H1 (cell line): ENCODE measurements around the gene NELL1. TPM values are rescaled to one million over a fixed set of nuclear protein-coding genes. Genes with fewer than 3 reads are reported as not detected.

Experiments used
- CTCF ChIA-PET: fragments of 300-600 bp; sonication (Branson Sonifier 250); formaldehyde crosslinking; loops from one replicate; lab custom pipeline; 2021; ENCODE audit not compliant: partially characterized antibody; lab: Charles Lee
- POLR2A ChIA-PET: fragments of 300-600 bp; sonication (Branson Sonifier 250); formaldehyde crosslinking; loops from one replicate; lab custom pipeline; 2021; ENCODE audit warnings: inconsistent platforms; ENCODE audit not compliant: partially characterized antibody; lab: Charles Lee
- DNase-seq, 2 experiments: peaks; one replicate each; pipeline versions ENCODE4 v3.0.0 to v3.0.0-alpha.2; 2010 to 2022; ENCODE audit warnings: low spot score in 2 of 2, low read depth in 1 of 2, mixed read lengths in 1 of 2
- FAIRE-seq: peaks from 2 replicates; lab custom pipeline; 2011; peaks lifted over from hg19 to GRCh38; lab: Jason Lieb, UNC
- H2AFZ ChIP-seq: 2 replicates; pipeline ENCODE4 v1.8.1; 2012; ENCODE audit warnings: low read length, inconsistent platforms
- H2AK5ac ChIP-seq: 2 replicates; pipeline ENCODE4 v1.6.1; 2013; ENCODE audit warnings: low read depth, low read length
- H2BK120ac ChIP-seq: replicated peaks from 2 replicates; pipeline ENCODE3; 2013; ENCODE audit warnings: low read depth, low read length, inconsistent platforms
- H2BK12ac ChIP-seq: 2 replicates; pipeline ENCODE4 v1.6.1; 2013; ENCODE audit warnings: low read depth, low read length
- H2BK15ac ChIP-seq: 2 replicates; pipeline ENCODE4 v1.6.1; 2013; ENCODE audit warnings: low read length
- H2BK20ac ChIP-seq: 2 replicates; pipeline ENCODE4 v1.6.1; 2013; ENCODE audit warnings: low read length
- H2BK5ac ChIP-seq: 2 replicates; pipeline ENCODE4 v1.6.1; 2013; ENCODE audit warnings: low read depth, low read length
- H3K14ac ChIP-seq: 2 replicates; pipeline ENCODE4 v1.6.1; 2013; ENCODE audit warnings: inconsistent platforms; ENCODE audit not compliant: insufficient read length
- H3K18ac ChIP-seq: 2 replicates; pipeline ENCODE4 v1.6.1; 2013; ENCODE audit warnings: low read length; ENCODE audit errors: extremely low read depth
- H3K23ac ChIP-seq: 2 replicates; pipeline ENCODE4 v1.6.1; 2013; ENCODE audit warnings: inconsistent platforms; ENCODE audit not compliant: insufficient read length
- H3K23me2 ChIP-seq: 2 replicates; pipeline ENCODE4 v1.6.1; 2013; ENCODE audit warnings: low read depth, low read length
- H3K27ac ChIP-seq: 2 replicates; pipeline ENCODE4 v1.6.1; 2011; ENCODE audit warnings: low read depth, low read length, inconsistent platforms
- H3K27me3 ChIP-seq, 4 experiments: replicated peaks in 1 of 4; 1 replicate in 1 of 4; 2 replicates in 3 of 4; pipeline versions ENCODE4 v1.6.1 to v1.8.1; 2011 to 2013; ENCODE audit warnings: low read length in 3 of 4, mild to moderate bottlenecking in 3 of 4, inconsistent platforms in 2 of 4, mixed read lengths in 2 of 4, moderate library complexity in 1 of 4; ENCODE audit not compliant: control insufficient read depth in 3 of 4, insufficient read depth in 3 of 4; ENCODE audit errors: extremely low read depth in 1 of 4
- H3K36me3 ChIP-seq, 4 experiments: 2 replicates each; pipeline versions ENCODE4 v1.6.1 to v1.8.1; 2011 to 2013; ENCODE audit warnings: mild to moderate bottlenecking in 4 of 4, low read length in 3 of 4, moderate library complexity in 2 of 4, control low read depth in 1 of 4, inconsistent platforms in 1 of 4; ENCODE audit not compliant: insufficient read depth in 4 of 4, control insufficient read depth in 2 of 4
- H3K4ac ChIP-seq: replicated peaks from 2 replicates; pipeline ENCODE3; 2013; ENCODE audit warnings: low read length, low read depth, mixed read lengths, inconsistent platforms; ENCODE audit not compliant: insufficient read length
- H3K4me1 ChIP-seq, 4 experiments: replicated peaks in 1 of 4; 1 replicate in 1 of 4; 2 replicates in 3 of 4; pipeline versions ENCODE4 v1.6.1 to v1.8.1; 2011 to 2013; ENCODE audit warnings: low read length in 3 of 4, inconsistent platforms in 2 of 4, mixed read lengths in 1 of 4; ENCODE audit not compliant: insufficient read depth in 4 of 4, control insufficient read depth in 3 of 4
- H3K4me2 ChIP-seq, 2 experiments: 2 replicates each; pipeline versions ENCODE4 v1.6.1 to v1.8.1; 2011 to 2013; ENCODE audit warnings: low read depth in 2 of 2, low read length in 2 of 2, control low read depth in 1 of 2, inconsistent platforms in 1 of 2, mild to moderate bottlenecking in 1 of 2; ENCODE audit not compliant: insufficient read depth in 1 of 2
- H3K4me3 ChIP-seq, 4 experiments: fragments of 200-600, 300-600 bp in 1 of 4; sonication (generic), shearing (Covaris generic), sonication (Bioruptor Twin) in 1 of 4; 2 replicates each; pipeline versions ENCODE4 v1.5.1 to v1.8.1; 2011 to 2016; ENCODE audit warnings: low read length in 4 of 4, low read depth in 3 of 4, control low read depth in 2 of 4, inconsistent platforms in 2 of 4, mild to moderate bottlenecking in 2 of 4, mixed read lengths in 1 of 4, moderate library complexity in 1 of 4; ENCODE audit not compliant: insufficient read depth in 2 of 4; ENCODE audit errors: extremely low read depth in 1 of 4
- H3K56ac ChIP-seq: replicated peaks from 2 replicates; pipeline ENCODE3; 2013; ENCODE audit warnings: low read depth, mild to moderate bottlenecking, mixed read lengths, low read length, inconsistent platforms; ENCODE audit not compliant: insufficient read length
- H3K79me1 ChIP-seq: 2 replicates; pipeline ENCODE4 v1.6.1; 2013; ENCODE audit warnings: low read depth, low read length, control low read depth
- H3K79me2 ChIP-seq, 2 experiments: 2 replicates each; pipeline versions ENCODE4 v1.6.1 to v1.8.1; 2012 to 2013; ENCODE audit warnings: low read length in 2 of 2, mild to moderate bottlenecking in 2 of 2, inconsistent platforms in 1 of 2; ENCODE audit not compliant: insufficient read depth in 2 of 2, control insufficient read depth in 1 of 2
- H3K9ac ChIP-seq, 4 experiments: replicated peaks in 1 of 4; 1 replicate in 1 of 4; 2 replicates in 3 of 4; pipeline versions ENCODE4 v1.6.1 to v1.8.1; 2011 to 2013; ENCODE audit warnings: low read depth in 3 of 4, low read length in 3 of 4, control low read depth in 2 of 4, mild to moderate bottlenecking in 2 of 4, moderate library complexity in 2 of 4, inconsistent platforms in 1 of 4; ENCODE audit errors: extremely low read depth in 1 of 4
- H3K9me3 ChIP-seq, 2 experiments: 2 replicates each; pipeline versions ENCODE4 v1.6.1 to v1.8.1; 2012 to 2013; ENCODE audit warnings: mild to moderate bottlenecking in 2 of 2, moderate library complexity in 2 of 2, control low read depth in 1 of 2, inconsistent platforms in 1 of 2, low read depth in 1 of 2, low read length in 1 of 2, mixed read lengths in 1 of 2; ENCODE audit not compliant: insufficient read depth in 2 of 2
- H4K20me1 ChIP-seq, 2 experiments: replicated peaks in 1 of 2; 2 replicates each; pipeline versions ENCODE3 to v1.8.1; 2011 to 2013; ENCODE audit warnings: inconsistent platforms in 2 of 2, low read length in 2 of 2, mild to moderate bottlenecking in 1 of 2; ENCODE audit not compliant: insufficient read depth in 2 of 2, control insufficient read depth in 1 of 2
- H4K5ac ChIP-seq: 2 replicates; pipeline ENCODE4 v1.6.1; 2013; ENCODE audit warnings: low read length, low read depth, mixed read lengths, inconsistent platforms; ENCODE audit not compliant: insufficient read length
- H4K8ac ChIP-seq: 2 replicates; pipeline ENCODE4 v1.8.0; 2013; ENCODE audit warnings: mild to moderate bottlenecking, moderate library complexity, low read length, inconsistent platforms; ENCODE audit not compliant: insufficient read depth; ENCODE audit errors: extremely low read depth
- H4K91ac ChIP-seq: replicated peaks from 2 replicates; pipeline ENCODE3; 2013; ENCODE audit warnings: low read length, mixed read lengths, inconsistent platforms; ENCODE audit not compliant: insufficient read length
- BRCA1 ChIP-seq: IDR thresholded peaks from 2 replicates; pipeline ENCODE4 v1.6.1; 2012; ENCODE audit warnings: low read depth, low read length, improper control_type of control experiment
- CREB1 ChIP-seq: IDR thresholded peaks from 2 replicates; pipeline ENCODE4 v1.6.1; 2012; ENCODE audit warnings: inconsistent platforms
- CTBP2 ChIP-seq: IDR thresholded peaks from 2 replicates; pipeline ENCODE4 v1.7.0; 2011; ENCODE audit warnings: borderline replicate concordance, mild to moderate bottlenecking, moderate library complexity, mixed read lengths, low read length; ENCODE audit not compliant: insufficient read depth, insufficient read length
- EP300 ChIP-seq, 2 experiments: IDR thresholded peaks; 1 replicate in 1 of 2; 2 replicates in 1 of 2; pipeline ENCODE4 v1.6.1; 2011 to 2012; ENCODE audit warnings: low read depth in 2 of 2, low read length in 2 of 2, mild to moderate bottlenecking in 2 of 2, borderline replicate concordance in 1 of 2, inconsistent platforms in 1 of 2, moderate library complexity in 1 of 2
- KDM1A ChIP-seq: fragments of 200-600, 300-600 bp; sonication (generic); IDR thresholded peaks from 2 replicates; pipeline ENCODE4 v1.7.1; 2016; ENCODE audit warnings: mild to moderate bottlenecking, low read length, borderline replicate concordance
- KDM5A ChIP-seq: fragments of 200-600 bp; IDR thresholded peaks from 2 replicates; pipeline ENCODE4 v1.7.1; 2012; ENCODE audit warnings: mild to moderate bottlenecking, low read length, inconsistent platforms, mixed read lengths
- RNF2 ChIP-seq: fragments of 200-900, 300-1000 bp; sonication (generic); IDR thresholded peaks from 2 replicates; pipeline ENCODE4 v1.7.1; 2016; ENCODE audit warnings: borderline replicate concordance, low read depth, mild to moderate bottlenecking, antibody characterized with exemption, low read length; ENCODE audit not compliant: poor library complexity, severe bottlenecking; ENCODE audit errors: missing control alignments
- SIRT6 ChIP-seq: IDR thresholded peaks from one replicate; pipeline ENCODE4 v1.7.1; 2012; ENCODE audit warnings: low read length, inconsistent platforms
- WGBS, 2 experiments: shearing (Covaris generic) in 1 of 2; methylation state at CpG; one replicate each; pipeline versions ENCODE4 v1.1.6 to v1.1.7; 2013 to 2015; ENCODE audit warnings: low lambda C conversion rate in 2 of 2, mixed read lengths in 2 of 2, inconsistent platforms in 1 of 2, low coverage in 1 of 2, missing lambda C conversion rate in 1 of 2; ENCODE audit not compliant: insufficient replicate concordance in 2 of 2, insufficient coverage in 1 of 2, insufficient read length in 1 of 2; ENCODE audit errors: extremely low coverage in 1 of 2, missing lambda C conversion rate in 1 of 2; 5-methylcytosine and 5-hydroxymethylcytosine counted together
- polyA plus RNA-seq, 7 experiments: library from polyadenylated mRNA; depleted of rRNA in 3 of 7; stranded (reverse) in 5 of 7; unstranded in 2 of 7; fragments of >200 nt in 5 of 7; fragments of 200-250 nt in 2 of 7; gene quantifications; 1 replicate in 5 of 7; 2 replicates in 1 of 7; 4 replicates in 1 of 7; pipeline versions ENCODE4 v1.2.1 to v1.2.3, GENCODE V29; 2011 to 2013; ENCODE audit warnings: missing spikeins in 2 of 7, mixed read lengths in 2 of 7
- total RNA-seq: library from RNA; stranded (reverse); fragmentation: NEBNext Ultra II Directional; extraction: Animal tissue kit (Norgen Biotek cat#: 25700); gene quantifications from 2 replicates; pipeline ENCODE4 v1.2.1, GENCODE V29; 2021

The NELL1 gene
- total and polyA plus RNA-seq, 2 of the 8 experiments (the other 6 are each of a cell fraction or from before 2014, with no cell fraction given): 0.21 TPM; not detected in 1

GRCh38 chr11:21133722-21134121 lies 464.3 kb downstream of the NELL1 start:
- Histone ChIP-seq H3K4me2 (no peak overlapping the region), H4K20me1 (no peaks in the 10 kb centered on the region), H2AK5ac (no peak overlapping the region), H4K5ac (no peak overlapping the region), H3K36me3 (no peaks in the 10 kb centered on the region), H3K4me1 (no peaks in the 10 kb centered on the region), H2BK20ac (no peak overlapping the region), H3K9me3 (no peaks in the 10 kb centered on the region), H3K27ac (no peak overlapping the region; the same call in 1 of the 2 replicates), H4K8ac (no peak overlapping the region), H3K56ac (no peak overlapping the region), H3K23ac (no peak overlapping the region), H3K23me2 (no peaks in the 10 kb centered on the region), H2BK120ac (no peak overlapping the region), H3K79me2 (no peaks in the 10 kb centered on the region), H3K9ac (no peak overlapping the region), H3K4me3 (no peak overlapping the region), H2BK5ac (no peak overlapping the region), H3K14ac (no peak overlapping the region), H2BK12ac (no peak overlapping the region), H4K91ac (no peak overlapping the region), H2BK15ac (no peak overlapping the region), H3K18ac (no peak overlapping the region), H3K4ac (no peak overlapping the region), H3K79me1 (no peaks in the 10 kb centered on the region), H3K27me3 (no peaks in the 10 kb centered on the region), H2AFZ (no peak overlapping the region)
- no peak for FAIRE-seq
- WGBS, 2 experiments: 90% methylated on average over 6 of the region's 6 CpGs; no CpG with 5 or more reads in 1 of the 2 experiments
- CTCF ChIA-PET: interaction anchor here (1.4 to 2.2 kb wide), 2 partner anchors 10 to 190 kb away, joined by 4 to 7 read pairs; no protein-coding TSS in a partner anchor
- POLR2A ChIA-PET: no interaction called here
- DNase-seq: no peak
- no peak for TF ChIP-seq CREB1
- TF ChIP-seq CTBP2: no peak
- no peak for TF ChIP-seq SIRT6
- TF ChIP-seq KDM5A: no peak
- TF ChIP-seq BRCA1: no peak
- TF ChIP-seq RNF2: no peak
- TF ChIP-seq KDM1A: no peak
- no peak for TF ChIP-seq EP300 (IDR thresholded peaks at IDR 0.05; ENCODE audit: borderline replicate concordance in 1 of 2, low read depth in 2 of 2, low read length in 2 of 2)
